ENCODE data around the gene ZNF341.

- TF ChIP-seq CTCF (IDR thresholded peaks at IDR 0.05) = no peak
- TF ChIP-seq POLR2A (IDR thresholded peaks at IDR 0.05) = no peak
These were observed 35.3 kb upstream of the ZNF341 start for GRCh38 chr20:33696448-33696847.
